Fibroblast of lung (primary cell): ENCODE data around the gene KRT71. TPM values are rescaled to one million over a fixed set of nuclear protein-coding genes. Genes with fewer than 3 reads are reported as not detected.

Source experiments
- DNase-seq, 2 donors: peaks; one replicate each; pipeline versions ENCODE4 v3.0.0 to v3.0.0-alpha.2; 2010; ENCODE audit warnings: low read depth in 2 of 2
- H2AFZ ChIP-seq: 2 replicates; pipeline ENCODE4 v1.5.1; 2012; ENCODE audit warnings: low read length, control low read depth, inconsistent platforms
- H3K27ac ChIP-seq: 2 replicates; pipeline ENCODE4 v1.5.1; 2011; ENCODE audit warnings: low read length, control low read depth; ENCODE audit not compliant: insufficient read depth
- H3K27me3 ChIP-seq: 2 replicates; pipeline ENCODE4 v1.5.1; 2011; ENCODE audit warnings: mild to moderate bottlenecking, low read length; ENCODE audit not compliant: control insufficient read depth, insufficient read depth
- H3K36me3 ChIP-seq: 2 replicates; pipeline ENCODE4 v1.5.1; 2011; ENCODE audit warnings: low read length; ENCODE audit not compliant: control insufficient read depth, insufficient read depth
- H3K4me1 ChIP-seq: 2 replicates; pipeline ENCODE4 v1.5.1; 2011; ENCODE audit warnings: low read length; ENCODE audit not compliant: control insufficient read depth, insufficient read depth; ENCODE audit errors: extremely low read depth
- H3K4me2 ChIP-seq: 2 replicates; pipeline ENCODE4 v1.5.1; 2011; ENCODE audit warnings: low read length, control low read depth; ENCODE audit not compliant: insufficient read depth; ENCODE audit errors: extremely low read depth
- H3K4me3 ChIP-seq, 4 experiments: fragments of 200-600 bp in 1 of 4; sonication (generic) in 1 of 4; replicated peaks in 1 of 4; 2 replicates each; pipeline ENCODE4 v1.5.1; 2011 to 2016; ENCODE audit warnings: low read length in 4 of 4, low read depth in 3 of 4, mild to moderate bottlenecking in 3 of 4, control low read depth in 2 of 4, inconsistent platforms in 1 of 4, mixed read lengths in 1 of 4; ENCODE audit not compliant: insufficient read depth in 1 of 4; ENCODE audit errors: control extremely low read depth in 1 of 4
- H3K79me2 ChIP-seq: 2 replicates; pipeline ENCODE4 v1.5.1; 2012; ENCODE audit warnings: mild to moderate bottlenecking, low read length, inconsistent platforms; ENCODE audit not compliant: control insufficient read depth, insufficient read depth
- H3K9ac ChIP-seq: 2 replicates; pipeline ENCODE4 v1.5.1; 2011; ENCODE audit warnings: mild to moderate bottlenecking, low read length, control low read depth; ENCODE audit not compliant: insufficient read depth
- H3K9me3 ChIP-seq: 2 replicates; pipeline ENCODE4 v1.5.1; 2012; ENCODE audit warnings: low read depth, low read length; ENCODE audit not compliant: control insufficient read depth, insufficient read depth
- H4K20me1 ChIP-seq: 2 replicates; pipeline ENCODE4 v1.5.1; 2011; ENCODE audit warnings: low read length; ENCODE audit not compliant: control insufficient read depth, insufficient read depth; ENCODE audit errors: extremely low read depth
- CTCF ChIP-seq, 2 donors: IDR thresholded peaks in 1 of 2; conservative IDR thresholded peaks in 1 of 2; 1 replicate in 1 of 2; 2 replicates in 1 of 2; pipeline ENCODE4 v1.5.1; 2011 to 2012; ENCODE audit warnings: low read length in 2 of 2, control low read depth in 1 of 2, inconsistent platforms in 1 of 2, low read depth in 1 of 2, mild to moderate bottlenecking in 1 of 2
- EZH2 ChIP-seq: IDR thresholded peaks from 2 replicates; pipeline ENCODE4 v1.5.1; 2012; ENCODE audit warnings: low read length, control low read depth, mild to moderate bottlenecking; ENCODE audit errors: missing control alignments
- polyA plus RNA-seq, 2 donors: library from polyadenylated mRNA; depleted of rRNA in 1 of 2; stranded (reverse) in 1 of 2; unstranded in 1 of 2; fragments of >200 nt; gene quantifications; 2 replicates each; pipeline ENCODE4 v1.2.1, GENCODE V29; 2011 to 2012; ENCODE audit warnings: missing spikeins in 1 of 2
- total RNA-seq: library from RNA; depleted of rRNA; stranded (reverse); fragments of >200 nt; gene quantifications from 2 replicates; pipeline ENCODE4 v1.2.1, GENCODE V29; 2014

The KRT71 gene
- total and polyA plus RNA-seq, 2 donors (not counting 1 experiment from before 2014, with no cell fraction given): not detected

GRCh38 chr12:52513736-52514135 is 39.2 kb downstream of the KRT71 start:
- no peaks in the 10 kb centered on the region for H3K79me2 ChIP-seq
- H3K36me3 ChIP-seq: no peaks in the 10 kb centered on the region
- no peak overlapping the region for H2AFZ ChIP-seq
- no peaks in the 10 kb centered on the region for H4K20me1 ChIP-seq
- DNase-seq: no peak
- H3K4me3 ChIP-seq: no peak overlapping the region
- H3K9ac ChIP-seq: no peak overlapping the region
- no peak overlapping the region for H3K27ac ChIP-seq
- H3K9me3 ChIP-seq: no peaks in the 10 kb centered on the region
- no peaks in the 10 kb centered on the region for H3K27me3 ChIP-seq
- H3K4me2 ChIP-seq: no peak overlapping the region
- H3K4me1 ChIP-seq: no peaks in the 10 kb centered on the region
- no peak for TF ChIP-seq CTCF (conservative IDR thresholded peaks at IDR 0.05 in 1 of 2, IDR thresholded peaks at IDR 0.05 in 1 of 2; ENCODE audit: low read depth in 1 of 2, low read length in 2 of 2)
- TF ChIP-seq EZH2: no peak

- H4K20me1 ChIP-seq: no peaks in the 10 kb centered on the region
- H2AFZ ChIP-seq: no peak overlapping the region
- TF ChIP-seq EZH2 (no peak), CTCF (conservative IDR thresholded peaks at IDR 0.05 in 1 of 2, IDR thresholded peaks at IDR 0.05 in 1 of 2; ENCODE audit: low read depth in 1 of 2, low read length in 2 of 2) (no peak)
- peak in 1 of 2 donors; percentile 16 for DNase-seq
- no peaks in the 10 kb centered on the region for H3K9me3 ChIP-seq
- H3K9ac ChIP-seq: no peak overlapping the region
- no peaks in the 10 kb centered on the region for H3K4me1 ChIP-seq
- H3K79me2 ChIP-seq: no peaks in the 10 kb centered on the region
- H3K4me2 ChIP-seq: no peak overlapping the region
- H3K27ac ChIP-seq: no peak overlapping the region
- H3K36me3 ChIP-seq: no peaks in the 10 kb centered on the region
- H3K27me3 ChIP-seq: no peaks in the 10 kb centered on the region
- H3K4me3 ChIP-seq: no peak overlapping the region
Measured at GRCh38 chr12:52508211-52508610, 44.7 kb downstream of the KRT71 start.

- peak; percentile 66 to 89 for DNase-seq
- Histone ChIP-seq H3K4me2 (no peak overlapping the region), H3K27ac (no peak overlapping the region), H3K36me3 (no peaks in the 10 kb centered on the region), H3K4me1 (no peaks in the 10 kb centered on the region), H3K27me3 (no peaks in the 10 kb centered on the region), H3K9ac (no peak overlapping the region), H3K79me2 (no peaks in the 10 kb centered on the region), H3K9me3 (no peaks in the 10 kb centered on the region), H3K4me3 (no peak overlapping the region), H2AFZ (no peak overlapping the region), H4K20me1 (no peaks in the 10 kb centered on the region)
- TF ChIP-seq EZH2: no peak
- TF ChIP-seq CTCF (conservative IDR thresholded peaks at IDR 0.05 in 1 of 2, IDR thresholded peaks at IDR 0.05 in 1 of 2; ENCODE audit: low read depth in 1 of 2, low read length in 2 of 2): peak; percentile 59 to 69
Measured at GRCh38 chr12:52506858-52507715, 45.9 kb downstream of the KRT71 start.
